ENCODE results near the gene CDKL2. TPM values are rescaled to one million over a fixed set of nuclear protein-coding genes. Genes with fewer than 3 reads are reported as not detected.

CDKL2 gene
- total RNA-seq (2021) (0.38 and 0.46 TPM in 2 replicates), Bru-seq, nascent RNA (percentile 23 among the genes with signal in this experiment), BruChase-seq, experiment 1, labeled RNA remaining after a 2-hour chase (percentile 26 among the genes with signal in this experiment), BruChase-seq, experiment 2, labeled RNA remaining after a 6-hour chase (percentile 19 among the genes with signal in this experiment)
- long read RNA-seq: 0 reads

- ChIA-PET POLR2A (ENCODE audit: unreplicated experiment) (interaction anchor here (0.5 to 0.7 kb wide), 2 partner anchors 94 to 900 kb away, joined by 3 read pairs; partner anchors contain the start of gene USO1), CTCF (no interaction called here)
- DNase-seq: peak in 1 of 2 experiments; percentile 83
- no TSS peak for BruUV-seq (replicated peaks)
- no peak within 1 kb of the TSS for H3K27ac ChIP-seq
- intact Hi-C loops (cut with micrococcal nuclease; ENCODE audit: unreplicated experiment): no loop called here
- no peaks in the 10 kb centered on the region for H3K9me2 ChIP-seq (ENCODE audit: insufficient read depth)
- H3K36me3 ChIP-seq (ENCODE audit: low read depth): no peaks in the 10 kb centered on the region
- no peaks in the 10 kb centered on the region for H4K20me1 ChIP-seq (ENCODE audit: insufficient read depth)
- no peaks in the 10 kb centered on the region for H3K27me3 ChIP-seq (ENCODE audit: insufficient read depth, low read depth)
- H3F3A ChIP-seq (ENCODE audit: insufficient read depth, low read depth): no peaks in the 10 kb centered on the region
- H3K79me2 ChIP-seq (ENCODE audit: low read depth): no peaks in the 10 kb centered on the region
- TF ChIP-seq, protein P1, sequence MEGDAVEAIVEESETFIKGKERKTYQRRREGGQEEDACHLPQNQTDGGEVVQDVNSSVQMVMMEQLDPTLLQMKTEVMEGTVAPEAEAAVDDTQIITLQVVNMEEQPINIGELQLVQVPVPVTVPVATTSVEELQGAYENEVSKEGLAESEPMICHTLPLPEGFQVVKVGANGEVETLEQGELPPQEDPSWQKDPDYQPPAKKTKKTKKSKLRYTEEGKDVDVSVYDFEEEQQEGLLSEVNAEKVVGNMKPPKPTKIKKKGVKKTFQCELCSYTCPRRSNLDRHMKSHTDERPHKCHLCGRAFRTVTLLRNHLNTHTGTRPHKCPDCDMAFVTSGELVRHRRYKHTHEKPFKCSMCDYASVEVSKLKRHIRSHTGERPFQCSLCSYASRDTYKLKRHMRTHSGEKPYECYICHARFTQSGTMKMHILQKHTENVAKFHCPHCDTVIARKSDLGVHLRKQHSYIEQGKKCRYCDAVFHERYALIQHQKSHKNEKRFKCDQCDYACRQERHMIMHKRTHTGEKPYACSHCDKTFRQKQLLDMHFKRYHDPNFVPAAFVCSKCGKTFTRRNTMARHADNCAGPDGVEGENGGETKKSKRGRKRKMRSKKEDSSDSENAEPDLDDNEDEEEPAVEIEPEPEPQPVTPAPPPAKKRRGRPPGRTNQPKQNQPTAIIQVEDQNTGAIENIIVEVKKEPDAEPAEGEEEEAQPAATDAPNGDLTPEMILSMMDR (conservative IDR thresholded peaks at IDR 0.05): no peak
- no peak for TF ChIP-seq EZH2 (IDR thresholded peaks at IDR 0.05; ENCODE audit: low read depth)
- no peaks in the 10 kb centered on the region for H3K9me3 ChIP-seq (ENCODE audit: insufficient read depth, low read depth)
- H3K4me3 ChIP-seq: no peak within 1 kb of the TSS
- H3K4me2 ChIP-seq: peak within 1 kb of the TSS; percentile 46
- H3K4me1 ChIP-seq (replicated peaks; ENCODE audit: insufficient read depth): no peaks in the 10 kb centered on the region
- H2AFZ ChIP-seq: no peak within 1 kb of the TSS
Observed at GRCh38 chr4:75630174-75630936, at the start of gene CDKL2. Gene CDKL2 (minus strand): TSS chr4:75630528. CDS start chr4:75625988, 4,540 bp downstream.

DNA sequence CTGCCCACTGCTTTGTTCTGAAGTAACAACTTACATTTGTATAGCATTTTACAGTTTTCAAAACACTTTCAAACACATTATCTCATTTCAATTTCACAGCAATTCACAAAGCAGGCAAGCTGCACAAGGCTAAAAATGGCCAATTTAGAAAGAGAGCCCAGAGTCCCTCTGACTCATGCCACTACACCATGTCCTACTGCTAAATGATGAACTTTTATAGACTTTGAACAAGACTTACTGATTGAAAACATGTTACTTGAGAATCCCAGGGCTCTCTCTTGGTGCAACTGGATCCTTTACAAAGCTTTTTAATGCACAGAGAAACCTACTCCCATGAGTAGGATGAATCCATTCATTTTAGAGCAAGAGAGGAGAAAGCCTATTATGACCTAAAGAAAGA lies 48.6 kb upstream of the CDKL2 start:
- Histone ChIP-seq H3F3A (ENCODE audit: insufficient read depth, low read depth) (peaks cover 4% of the 10 kb centered on the region), H4K20me1 (ENCODE audit: insufficient read depth) (no peaks in the 10 kb centered on the region), H3K4me2 (no peak overlapping the region), H3K9me2 (ENCODE audit: insufficient read depth) (no peaks in the 10 kb centered on the region), H3K36me3 (ENCODE audit: low read depth) (no peaks in the 10 kb centered on the region), H3K9me3 (ENCODE audit: insufficient read depth, low read depth) (no peaks in the 10 kb centered on the region), H3K4me3 (no peak overlapping the region), H2AFZ (no peak overlapping the region), H3K4me1 (replicated peaks; ENCODE audit: insufficient read depth) (peaks cover 5% of the 10 kb centered on the region; the same call in 1 of the 2 replicates), H3K27me3 (ENCODE audit: insufficient read depth, low read depth) (no peaks in the 10 kb centered on the region), H3K79me2 (ENCODE audit: low read depth) (no peaks in the 10 kb centered on the region), H3K27ac (no peak overlapping the region)
- CTCF ChIA-PET: no interaction called here
- no TSS peak for BruUV-seq (replicated peaks)
- no peak for DNase-seq
- POLR2A ChIA-PET (ENCODE audit: unreplicated experiment): no interaction called here
- intact Hi-C loops (cut with micrococcal nuclease; ENCODE audit: unreplicated experiment): no loop called here
- TF ChIP-seq EZH2 (IDR thresholded peaks at IDR 0.05; ENCODE audit: low read depth): no peak
- TF ChIP-seq, protein P1 (conservative IDR thresholded peaks at IDR 0.05): no peak

GRCh38 chr4:75678473-75678872 lies 48.1 kb upstream of the CDKL2 start:
- intact Hi-C loops (cut with micrococcal nuclease; ENCODE audit: unreplicated experiment): no loop called here

More at GRCh38 chr4:75678473-75678872, 48.1 kb upstream of the CDKL2 start:
- no peak overlapping the region for H3K27ac ChIP-seq
- H3K4me3 ChIP-seq: no peak overlapping the region
- no peaks in the 10 kb centered on the region for H3K79me2 ChIP-seq (ENCODE audit: low read depth)
- DNase-seq: no peak
- ChIA-PET CTCF (no interaction called here), POLR2A (ENCODE audit: unreplicated experiment) (no interaction called here)
- no peak overlapping the region for H2AFZ ChIP-seq
- no peaks in the 10 kb centered on the region for H3K9me2 ChIP-seq (ENCODE audit: insufficient read depth)
- no peaks in the 10 kb centered on the region for H3K36me3 ChIP-seq (ENCODE audit: low read depth)
- no peak for TF ChIP-seq EZH2 (IDR thresholded peaks at IDR 0.05; ENCODE audit: low read depth)
- TF ChIP-seq, protein P1 (conservative IDR thresholded peaks at IDR 0.05): no peak
- no peak overlapping the region for H3K4me2 ChIP-seq
- peaks cover 8% of the 10 kb centered on the region for H3F3A ChIP-seq (ENCODE audit: insufficient read depth, low read depth)
- BruUV-seq (replicated peaks): no TSS peak
- no peaks in the 10 kb centered on the region for H4K20me1 ChIP-seq (ENCODE audit: insufficient read depth)
- H3K4me1 ChIP-seq (replicated peaks; ENCODE audit: insufficient read depth): peaks cover 7% of the 10 kb centered on the region; the same call in 1 of the 2 replicates
- no peaks in the 10 kb centered on the region for H3K27me3 ChIP-seq (ENCODE audit: insufficient read depth, low read depth)
- H3K9me3 ChIP-seq (ENCODE audit: insufficient read depth, low read depth): no peaks in the 10 kb centered on the region

Measured in PC-9 (cell line).